DND-41 (cell line): ENCODE data around the gene PKN3.

Experiments
- EZH2 ChIP-seq: IDR thresholded peaks from 3 replicates; pipeline ENCODE4 v1.6.1; 2012; ENCODE audit warnings: borderline replicate concordance, low read depth, mild to moderate bottlenecking, moderate library complexity, low read length, inconsistent platforms; ENCODE audit not compliant: severe bottlenecking
- TF ChIP-seq, protein P1 (sequence below): IDR thresholded peaks from 2 replicates; pipeline ENCODE4 v1.5.1; 2012; ENCODE audit warnings: borderline replicate concordance, low read length, moderate library complexity, mild to moderate bottlenecking; ENCODE audit not compliant: poor library complexity, severe bottlenecking; ENCODE audit errors: extremely low read depth

DNA sequence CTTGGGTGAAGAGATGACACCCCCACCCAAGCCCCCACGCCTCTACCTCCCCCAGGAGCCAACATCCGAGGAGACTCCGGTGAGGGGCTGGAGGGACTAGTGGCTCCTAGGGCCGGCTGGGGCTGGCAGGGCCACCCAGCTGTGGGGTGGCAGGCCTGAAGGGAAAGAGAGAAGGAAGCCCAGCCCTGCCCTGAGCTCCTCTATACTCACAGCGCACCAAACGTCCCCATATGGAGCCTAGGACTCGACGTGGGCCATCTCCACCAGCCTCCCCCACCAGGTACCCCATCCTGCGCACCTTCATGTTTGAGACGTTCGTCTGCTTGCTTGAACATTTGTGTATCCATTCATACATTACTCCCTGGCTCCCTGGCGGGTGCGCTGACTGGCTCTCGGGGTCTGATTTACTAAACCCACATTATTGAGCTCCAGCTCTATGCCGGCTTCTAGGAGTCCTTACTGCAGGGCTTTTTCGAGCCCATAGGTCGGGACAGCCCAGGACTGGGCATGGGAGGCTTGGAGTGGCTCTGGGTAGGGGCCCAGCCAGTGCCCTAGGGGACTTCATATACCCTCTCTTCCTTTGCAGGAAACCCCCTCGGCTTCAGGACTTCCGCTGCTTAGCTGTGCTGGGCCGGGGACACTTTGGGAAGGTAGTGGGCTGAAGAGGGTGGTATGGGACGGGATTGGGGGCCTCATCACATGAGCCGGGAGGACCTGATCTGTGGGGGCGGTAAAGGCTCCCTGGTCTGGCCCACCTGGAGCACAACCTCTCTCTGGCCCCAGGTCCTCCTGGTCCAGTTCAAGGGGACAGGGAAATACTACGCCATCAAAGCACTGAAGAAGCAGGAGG, 12.5 kb downstream of the PKN3 start:
- TF ChIP-seq, protein P1, sequence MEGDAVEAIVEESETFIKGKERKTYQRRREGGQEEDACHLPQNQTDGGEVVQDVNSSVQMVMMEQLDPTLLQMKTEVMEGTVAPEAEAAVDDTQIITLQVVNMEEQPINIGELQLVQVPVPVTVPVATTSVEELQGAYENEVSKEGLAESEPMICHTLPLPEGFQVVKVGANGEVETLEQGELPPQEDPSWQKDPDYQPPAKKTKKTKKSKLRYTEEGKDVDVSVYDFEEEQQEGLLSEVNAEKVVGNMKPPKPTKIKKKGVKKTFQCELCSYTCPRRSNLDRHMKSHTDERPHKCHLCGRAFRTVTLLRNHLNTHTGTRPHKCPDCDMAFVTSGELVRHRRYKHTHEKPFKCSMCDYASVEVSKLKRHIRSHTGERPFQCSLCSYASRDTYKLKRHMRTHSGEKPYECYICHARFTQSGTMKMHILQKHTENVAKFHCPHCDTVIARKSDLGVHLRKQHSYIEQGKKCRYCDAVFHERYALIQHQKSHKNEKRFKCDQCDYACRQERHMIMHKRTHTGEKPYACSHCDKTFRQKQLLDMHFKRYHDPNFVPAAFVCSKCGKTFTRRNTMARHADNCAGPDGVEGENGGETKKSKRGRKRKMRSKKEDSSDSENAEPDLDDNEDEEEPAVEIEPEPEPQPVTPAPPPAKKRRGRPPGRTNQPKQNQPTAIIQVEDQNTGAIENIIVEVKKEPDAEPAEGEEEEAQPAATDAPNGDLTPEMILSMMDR: no peak
- TF ChIP-seq EZH2: no peak
